ENCODE data around the gene RGL2.
"Not testable (repeated sequence)": the region's sequence is repeated elsewhere in the genome, so short reads cannot be mapped to it uniquely, and the experiment has no call there.

The RGL2 gene

GRCh38 chr6:33273924-33274902, 24.5 kb downstream of the RGL2 start:
- TF ChIP-seq ZFX (IDR thresholded peaks at IDR 0.05; ENCODE audit: borderline replicate concordance), result no peak
- TF ChIP-seq, protein P1, sequence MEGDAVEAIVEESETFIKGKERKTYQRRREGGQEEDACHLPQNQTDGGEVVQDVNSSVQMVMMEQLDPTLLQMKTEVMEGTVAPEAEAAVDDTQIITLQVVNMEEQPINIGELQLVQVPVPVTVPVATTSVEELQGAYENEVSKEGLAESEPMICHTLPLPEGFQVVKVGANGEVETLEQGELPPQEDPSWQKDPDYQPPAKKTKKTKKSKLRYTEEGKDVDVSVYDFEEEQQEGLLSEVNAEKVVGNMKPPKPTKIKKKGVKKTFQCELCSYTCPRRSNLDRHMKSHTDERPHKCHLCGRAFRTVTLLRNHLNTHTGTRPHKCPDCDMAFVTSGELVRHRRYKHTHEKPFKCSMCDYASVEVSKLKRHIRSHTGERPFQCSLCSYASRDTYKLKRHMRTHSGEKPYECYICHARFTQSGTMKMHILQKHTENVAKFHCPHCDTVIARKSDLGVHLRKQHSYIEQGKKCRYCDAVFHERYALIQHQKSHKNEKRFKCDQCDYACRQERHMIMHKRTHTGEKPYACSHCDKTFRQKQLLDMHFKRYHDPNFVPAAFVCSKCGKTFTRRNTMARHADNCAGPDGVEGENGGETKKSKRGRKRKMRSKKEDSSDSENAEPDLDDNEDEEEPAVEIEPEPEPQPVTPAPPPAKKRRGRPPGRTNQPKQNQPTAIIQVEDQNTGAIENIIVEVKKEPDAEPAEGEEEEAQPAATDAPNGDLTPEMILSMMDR (IDR thresholded peaks at IDR 0.05), result no peak
- H3K27ac ChIP-seq, result peak overlapping the region; percentile 93

DNA sequence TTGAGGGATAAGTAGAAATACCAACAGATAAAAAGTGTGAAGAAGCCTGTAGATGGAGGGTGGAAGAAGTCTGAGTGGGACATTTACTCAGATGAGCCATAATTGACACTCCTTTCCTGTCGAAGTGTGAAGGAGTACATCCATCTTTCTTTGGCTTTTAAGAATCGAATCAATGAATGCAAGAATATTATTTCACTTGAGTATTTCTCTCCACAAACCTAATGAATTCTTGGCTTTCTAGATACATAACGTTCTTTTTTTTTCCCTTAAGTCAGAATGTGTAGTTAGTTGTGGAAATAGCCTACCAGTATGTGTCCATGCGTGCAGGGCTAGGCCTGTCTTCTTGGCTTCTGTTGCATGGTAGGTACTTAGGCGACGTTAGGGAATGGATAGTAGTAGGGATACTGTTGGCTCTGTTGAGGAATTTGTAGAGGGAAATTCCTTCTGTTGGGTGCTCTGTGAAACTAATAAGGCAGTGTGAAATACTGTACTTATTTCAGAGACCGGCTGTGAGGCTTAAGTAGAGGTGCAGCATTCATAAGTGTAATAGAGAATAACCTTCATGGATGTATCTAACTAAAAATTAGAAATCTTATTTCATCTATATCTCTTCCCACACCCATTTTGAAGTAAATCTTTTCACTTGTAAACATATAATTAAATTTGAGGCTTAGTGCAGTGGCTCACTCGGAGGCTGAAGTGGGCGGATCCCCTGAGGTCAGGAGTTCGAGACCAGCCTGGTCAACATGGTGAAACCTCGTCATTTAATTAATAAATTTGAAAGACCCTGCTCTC, 25.4 kb downstream of the RGL2 start:
- H3K27ac ChIP-seq, result peak overlapping the region; percentile 93
- TF ChIP-seq, protein P1 (IDR thresholded peaks at IDR 0.05), result no peak
- no peak for TF ChIP-seq ZFX (IDR thresholded peaks at IDR 0.05; ENCODE audit: borderline replicate concordance)

- TF ChIP-seq ZFX (IDR thresholded peaks at IDR 0.05; ENCODE audit: borderline replicate concordance), result no peak
- TF ChIP-seq, protein P1 (IDR thresholded peaks at IDR 0.05), result no peak
- peak overlapping the region; percentile 93 for H3K27ac ChIP-seq
Observed at GRCh38 chr6:33272275-33273128, 26.2 kb downstream of the RGL2 start.

DNA sequence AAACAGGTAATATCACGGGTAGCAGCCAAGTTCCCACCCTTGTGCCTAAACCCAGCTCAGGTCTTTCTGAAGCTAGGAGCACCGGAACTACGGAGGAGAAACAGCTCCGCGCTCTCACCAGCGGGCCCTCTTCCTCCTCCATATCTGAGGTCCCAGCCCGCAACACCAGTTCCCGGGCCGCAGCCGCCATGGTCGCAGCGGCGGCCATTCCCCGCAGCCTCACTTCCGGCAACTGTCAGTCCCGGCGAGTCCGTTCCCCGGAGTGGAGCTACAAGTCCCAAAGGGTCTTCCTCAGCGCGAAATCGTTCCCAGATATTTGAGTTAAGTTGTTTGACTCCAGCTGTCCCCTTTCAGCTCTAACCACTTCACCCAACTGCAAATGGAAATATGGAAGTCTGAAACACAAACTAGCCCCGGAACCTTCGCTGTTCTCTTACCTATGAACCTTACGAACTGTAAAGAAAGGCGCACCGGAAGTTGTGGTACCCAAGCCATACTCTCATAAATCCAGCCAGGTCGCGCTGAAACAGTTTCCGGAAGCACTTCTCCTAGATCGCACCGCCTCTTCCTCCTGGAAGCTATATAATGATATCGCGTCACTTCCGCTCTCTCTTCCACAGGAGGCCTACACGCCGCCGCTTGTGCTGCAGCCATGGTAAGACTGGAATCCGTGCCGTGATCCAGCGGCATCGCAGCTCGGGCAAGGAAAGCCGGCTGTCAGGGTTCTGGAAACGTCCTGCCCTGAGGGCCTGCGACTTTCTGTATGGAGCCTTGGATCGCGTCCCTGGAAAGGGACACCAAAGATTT, 27.1 kb downstream of the RGL2 start, which contains the start of the genes RPS18 and VPS52:
Gene RPS18 (plus strand): TSS at position 608 of the 807 bp plus-strand sequence. CDS start 45 bp downstream, at position 653.
Gene VPS52 (minus strand): TSS at position 409 of the 807 bp plus-strand sequence. CDS start 201 bp downstream, at position 208.
- H3K27ac ChIP-seq, result peak within 1 kb of the TSS; percentile 93
- TF ChIP-seq, protein P1 (IDR thresholded peaks at IDR 0.05), result no peak
- TF ChIP-seq ZFX (IDR thresholded peaks at IDR 0.05; ENCODE audit: borderline replicate concordance), result no peak

DNA sequence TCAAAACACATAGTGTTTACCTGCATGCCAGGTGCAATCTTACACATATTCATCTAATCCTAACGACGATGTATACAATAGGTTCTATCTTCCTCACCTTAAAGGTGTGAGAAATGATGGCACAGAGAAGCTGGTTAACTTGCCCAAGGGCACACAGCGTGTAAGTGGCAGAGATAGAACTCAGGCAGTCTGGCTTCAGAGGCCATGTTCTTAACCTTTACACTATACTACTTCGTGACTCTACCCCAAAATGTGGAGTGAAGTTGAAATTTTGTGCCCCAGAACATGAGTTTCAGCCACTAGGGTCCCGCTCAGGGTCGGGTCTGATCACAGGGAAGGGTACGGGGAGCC, 27.6 kb downstream of the RGL2 start:
- TF ChIP-seq, protein P1 (IDR thresholded peaks at IDR 0.05), result no peak
- peak overlapping the region; percentile 93 for H3K27ac ChIP-seq

- TF ChIP-seq, protein P1 (IDR thresholded peaks at IDR 0.05), result no peak
- TF ChIP-seq ZFX (IDR thresholded peaks at IDR 0.05; ENCODE audit: borderline replicate concordance), result no peak
- H3K27ac ChIP-seq, result no peak overlapping the region
Observed at GRCh38 chr6:33264015-33264414, 34.7 kb downstream of the RGL2 start.

GRCh38 chr6:33262490-33262889, 36.3 kb downstream of the RGL2 start:
- not testable (repeated sequence) for H3K27ac ChIP-seq
